ENCODE results near the gene OCLN.

- no peak for TF ChIP-seq CTCF (IDR thresholded peaks at IDR 0.05)
- no peak for TF ChIP-seq POLR2AphosphoS5 (IDR thresholded peaks at IDR 0.05)
- no peak for TF ChIP-seq POLR2A (IDR thresholded peaks at IDR 0.05)
- TF ChIP-seq EP300 (IDR thresholded peaks at IDR 0.05; ENCODE audit: low read depth) = no peak
Measured at GRCh38 chr5:69528609-69529008, 36.0 kb downstream of the OCLN start.
